IMR-90 (cell line): ENCODE measurements around the gene SLC27A2. TPM values are rescaled to one million over a fixed set of nuclear protein-coding genes. Genes with fewer than 3 reads are reported as not detected.

ENCODE experiments used
- ATAC-seq: fragments of 200-7000 bp; cut with Tn5 transposase; 2 replicates; pipeline ENCODE4 v1.9.1; 2020; ENCODE audit warnings: low read depth, mild to moderate bottlenecking, moderate library complexity
- BruUV-seq: library from RNA; stranded (reverse); fragments of 400-500 nt; replicated peaks from 2 replicates; lab custom pipeline; 2021; lab: Mats Ljungman, UMichigan
- CTCF ChIA-PET: fragments of 300-600 bp; formaldehyde crosslinking; extraction: SDS; loops from one replicate; lab custom pipeline; 2021; ENCODE audit warnings: antibody characterized with exemption; lab: Yijun Ruan, JAX
- POLR2A ChIA-PET: fragments of 300-600 bp; sonication (Branson Sonifier 250); formaldehyde crosslinking; loops from one replicate; lab custom pipeline; 2022; ENCODE audit warnings: antibody characterized with exemption; ENCODE audit not compliant: unreplicated experiment; lab: Charles Lee
- DNase-seq: peaks from one replicate; pipeline ENCODE4 v3.0.0; 2013
- H2AFZ ChIP-seq: replicated peaks from 2 replicates; pipeline ENCODE3; 2013; ENCODE audit warnings: low read length, mild to moderate bottlenecking; ENCODE audit not compliant: poor library complexity
- H2AK5ac ChIP-seq: 2 replicates; pipeline ENCODE4 v1.6.1; 2013; ENCODE audit warnings: low read depth, low read length, inconsistent platforms
- H2AK9ac ChIP-seq: replicated peaks from 2 replicates; pipeline ENCODE3; 2013; ENCODE audit warnings: mild to moderate bottlenecking, low read depth, low read length, moderate library complexity; ENCODE audit not compliant: poor library complexity
- H2BK120ac ChIP-seq: 2 replicates; pipeline ENCODE4 v1.6.1; 2013; ENCODE audit warnings: low read depth, low read length, inconsistent platforms
- H2BK15ac ChIP-seq: 3 replicates; pipeline ENCODE4 v1.6.1; 2013; ENCODE audit warnings: low read depth, low read length, inconsistent platforms
- H2BK20ac ChIP-seq: 2 replicates; pipeline ENCODE4 v1.6.1; 2013; ENCODE audit warnings: low read depth, mild to moderate bottlenecking, inconsistent platforms, low read length, moderate library complexity
- H2BK5ac ChIP-seq: 2 replicates; pipeline ENCODE4 v1.6.1; 2013; ENCODE audit warnings: mild to moderate bottlenecking, low read depth, low read length, inconsistent platforms; ENCODE audit not compliant: poor library complexity, severe bottlenecking
- H3K14ac ChIP-seq: replicated peaks from 2 replicates; pipeline ENCODE4 v1.6.1; 2013; ENCODE audit warnings: low read depth, low read length, inconsistent platforms
- H3K18ac ChIP-seq: 2 replicates; pipeline ENCODE4 v1.6.1; 2013; ENCODE audit warnings: low read depth, low read length, control low read depth
- H3K23ac ChIP-seq: 2 replicates; pipeline ENCODE4 v1.6.1; 2013; ENCODE audit warnings: low read depth, low read length, inconsistent platforms
- H3K27ac ChIP-seq: 2 replicates; pipeline ENCODE4 v1.5.1; 2013; ENCODE audit warnings: mild to moderate bottlenecking, control low read depth, low read length; ENCODE audit not compliant: insufficient read depth
- H3K27me3 ChIP-seq: 2 replicates; pipeline ENCODE4 v1.6.1; 2013; ENCODE audit warnings: low read length; ENCODE audit not compliant: control insufficient read depth, insufficient read depth
- H3K36me3 ChIP-seq: 2 replicates; pipeline ENCODE4 v1.6.1; 2013; ENCODE audit warnings: low read length, mixed read lengths; ENCODE audit not compliant: control insufficient read depth, insufficient read depth
- H3K4ac ChIP-seq: 2 replicates; pipeline ENCODE4 v1.6.1; 2013; ENCODE audit warnings: low read depth, low read length, inconsistent platforms
- H3K4me1 ChIP-seq: 2 replicates; pipeline ENCODE4 v1.6.1; 2013; ENCODE audit warnings: low read length, mixed read lengths; ENCODE audit not compliant: control insufficient read depth, insufficient read depth
- H3K4me2 ChIP-seq: 2 replicates; pipeline ENCODE4 v1.6.1; 2013; ENCODE audit warnings: low read depth, mild to moderate bottlenecking, control low read depth, low read length, moderate library complexity
- H3K4me3 ChIP-seq: 2 replicates; pipeline ENCODE4 v1.5.1; 2013; ENCODE audit warnings: low read depth, mild to moderate bottlenecking, control low read depth, low read length, moderate library complexity; ENCODE audit not compliant: insufficient read depth
- H3K56ac ChIP-seq: 2 replicates; pipeline ENCODE4 v1.6.1; 2013; ENCODE audit warnings: low read length, inconsistent platforms; ENCODE audit not compliant: insufficient read depth; ENCODE audit errors: extremely low read depth
- H3K79me1 ChIP-seq, 2 experiments: 2 replicates each; pipeline ENCODE4 v1.6.1; 2013; ENCODE audit warnings: low read length in 2 of 2, inconsistent platforms in 1 of 2, low read depth in 1 of 2
- H3K9ac ChIP-seq: 2 replicates; pipeline ENCODE4 v1.6.1; 2013; ENCODE audit warnings: low read depth, low read length, control low read depth
- H3K9me1 ChIP-seq: 2 replicates; pipeline ENCODE4 v1.6.1; 2013; ENCODE audit warnings: low read length, inconsistent platforms; ENCODE audit not compliant: insufficient read depth
- H3K9me3 ChIP-seq: 2 replicates; pipeline ENCODE4 v1.6.1; 2013; ENCODE audit warnings: low read length; ENCODE audit not compliant: control insufficient read depth, insufficient read depth
- H4K20me1 ChIP-seq: 2 replicates; pipeline ENCODE4 v1.6.1; 2013; ENCODE audit warnings: low read length, inconsistent platforms; ENCODE audit not compliant: insufficient read depth
- H4K5ac ChIP-seq: 2 replicates; pipeline ENCODE4 v1.6.1; 2013; ENCODE audit warnings: mild to moderate bottlenecking, low read depth, low read length, control low read depth
- H4K8ac ChIP-seq, 2 experiments: 2 replicates each; pipeline ENCODE4 v1.6.1; 2013; ENCODE audit warnings: low read depth in 2 of 2, low read length in 2 of 2, control low read depth in 1 of 2, inconsistent platforms in 1 of 2
- H4K91ac ChIP-seq: 2 replicates; pipeline ENCODE4 v1.6.1; 2013; ENCODE audit warnings: low read depth, low read length, inconsistent platforms; ENCODE audit not compliant: insufficient read depth
- BHLHE40 ChIP-seq: fragments of 150-350 bp; IDR thresholded peaks from 2 replicates; pipeline ENCODE4 v1.6.1; 2016; ENCODE audit warnings: mild to moderate bottlenecking, low read depth, low read length
- CHD1 ChIP-seq: IDR thresholded peaks from 2 replicates; pipeline ENCODE4 v1.6.1; 2012; ENCODE audit warnings: low read depth, low read length, improper control_type of control experiment
- ELK1 ChIP-seq: fragments of 150-350 bp; IDR thresholded peaks from 2 replicates; pipeline ENCODE4 v1.6.1; 2016; ENCODE audit warnings: low read depth, mild to moderate bottlenecking, low read length, moderate library complexity, borderline replicate concordance
- FOS ChIP-seq: fragments of 150-350 bp; IDR thresholded peaks from 2 replicates; pipeline ENCODE4 v1.6.1; 2016; ENCODE audit warnings: low read depth, low read length
- MAFK ChIP-seq: IDR thresholded peaks from 2 replicates; pipeline ENCODE4 v1.6.1; 2012; ENCODE audit warnings: low read depth, low read length, improper control_type of control experiment
- MAZ ChIP-seq: IDR thresholded peaks from 2 replicates; pipeline ENCODE4 v1.6.1; 2012; ENCODE audit warnings: low read depth, mild to moderate bottlenecking, low read length, improper control_type of control experiment, moderate library complexity, borderline replicate concordance
- MXI1 ChIP-seq: IDR thresholded peaks from 2 replicates; pipeline ENCODE4 v1.6.1; 2012; ENCODE audit warnings: low read depth, mild to moderate bottlenecking, low read length, moderate library complexity, borderline replicate concordance
- NFE2L2 ChIP-seq: fragments of 150-350 bp; IDR thresholded peaks from 2 replicates; pipeline ENCODE4 v1.6.1; 2016; ENCODE audit warnings: low read depth, mild to moderate bottlenecking, low read length
- POLR2A ChIP-seq: IDR thresholded peaks from 2 replicates; pipeline ENCODE4 v1.6.1; 2012; ENCODE audit warnings: mild to moderate bottlenecking, low read depth, low read length
- RAD21 ChIP-seq: IDR thresholded peaks from 2 replicates; pipeline ENCODE4 v1.6.1; 2012; ENCODE audit warnings: low read length, improper control_type of control experiment
- RCOR1 ChIP-seq: IDR thresholded peaks from 2 replicates; pipeline ENCODE4 v1.6.1; 2012; ENCODE audit warnings: mild to moderate bottlenecking, low read length, improper control_type of control experiment; ENCODE audit not compliant: insufficient replicate concordance
- RFX5 ChIP-seq: IDR thresholded peaks from 2 replicates; pipeline ENCODE4 v1.8.0; 2012; ENCODE audit warnings: low read depth, mild to moderate bottlenecking, low read length, moderate library complexity
- SMC3 ChIP-seq: fragments of 150-350 bp; IDR thresholded peaks from 2 replicates; pipeline ENCODE4 v1.6.1; 2016; ENCODE audit warnings: low read depth, mild to moderate bottlenecking, antibody characterized with exemption, low read length, moderate library complexity
- USF2 ChIP-seq: fragments of 150-350 bp; IDR thresholded peaks from 2 replicates; pipeline ENCODE4 v1.6.1; 2017; ENCODE audit warnings: mild to moderate bottlenecking, antibody characterized with exemption, low read length, low read depth
- WGBS, 2 experiments: methylation state at CpG; one replicate each; pipeline versions ENCODE4 v1.1.5 to v1.1.7; 2013; ENCODE audit warnings: missing lambda C conversion rate in 2 of 2; ENCODE audit not compliant: insufficient read length in 1 of 2; ENCODE audit errors: extremely low coverage in 2 of 2; 5-methylcytosine and 5-hydroxymethylcytosine counted together
- dilution Hi-C: fragments of 300-500 bp; cut with HindIII; formaldehyde crosslinking; loops from one replicate; pipeline ENCODE4 v1.14.3; 2018; ENCODE audit warnings: low sequenced_read_pairs; ENCODE audit not compliant: unreplicated experiment
- in situ Hi-C: fragments of 300-500 bp; cut with MboI; formaldehyde crosslinking; loops from 3 replicates; pipeline ENCODE4 v1.14.3; 2019; ENCODE audit warnings: low sequenced_read_pairs, inconsistent platforms, mixed read lengths
- intact Hi-C: fragments of 100-400 bp; cut with micrococcal nuclease; formaldehyde crosslinking; loops from 2 replicates; pipeline ENCODE4 v1.10.0; 2022
- polyA plus RNA-seq, 3 experiments: library from polyadenylated mRNA; depleted of rRNA; stranded (reverse); fragments of >200 nt; gene quantifications; 2 replicates each; pipeline ENCODE4 v1.2.3, GENCODE V29; 2012; ENCODE audit warnings: low replicate concordance in 1 of 3
- total RNA-seq: library from RNA; depleted of rRNA; stranded (reverse); fragments of >200 nt; gene quantifications from 2 replicates; pipeline ENCODE4 v1.2.3, GENCODE V29; 2012
- TF ChIP-seq, protein P1 (sequence below): conservative IDR thresholded peaks from 2 replicates; pipeline ENCODE4 v1.5.1; 2012; ENCODE audit warnings: mild to moderate bottlenecking, low read depth, low read length, improper control_type of control experiment

Gene SLC27A2
- total and polyA plus RNA-seq, 2 of the 4 experiments (the other 2 are of a cell fraction) = under 0.01 TPM; not detected in 1

DNA sequence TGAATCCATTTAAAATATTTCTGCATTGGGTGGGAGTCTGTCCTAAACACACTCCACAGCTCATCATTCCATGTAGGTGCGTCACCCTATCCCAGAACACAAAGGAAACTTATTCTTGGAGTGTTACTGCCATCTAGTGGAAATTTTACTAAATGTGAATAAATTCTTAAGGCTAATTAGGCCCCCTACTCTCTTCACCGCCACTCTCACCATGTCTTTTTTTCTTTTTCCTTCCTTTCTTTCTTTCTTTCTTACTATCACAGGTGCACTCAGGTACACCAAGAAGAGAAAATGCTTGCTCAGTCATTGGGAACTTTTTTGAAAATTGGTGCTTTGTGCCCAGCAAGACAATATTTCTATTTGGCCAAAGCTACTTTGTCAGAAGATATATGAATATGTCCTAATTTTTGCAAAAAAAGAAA is 36.5 kb upstream of the SLC27A2 start:
- in situ Hi-C loops = loop anchor here (5.0 to 25.0 kb wide), 5 partner anchors 162 to 1781 kb away; partner anchors contain the start of gene FGF7
- ChIA-PET CTCF (interaction anchor here (0.6 to 1.7 kb wide), 7 partner anchors 11 to 1179 kb away, joined by 3 to 4 read pairs (median 4); no protein-coding TSS in a partner anchor), POLR2A (no interaction called here)
- Histone ChIP-seq H4K8ac (peak overlapping the region in 1 of 2 experiments; percentile 84; a peak in 2 of 4 replicates), H4K20me1 (no peaks in the 10 kb centered on the region), H2AFZ (no peak overlapping the region), H4K91ac (peak overlapping the region; percentile 74; the same call in 1 of the 2 replicates), H3K4ac (no peak overlapping the region), H3K79me1 (no peaks in the 10 kb centered on the region), H3K23ac (no peak overlapping the region), H2AK5ac (no peak overlapping the region), H2BK5ac (peak overlapping the region; percentile 86), H2BK15ac (0 out of 3 replicates have a peak overlapping the region, but pooled peaks have one; percentile 55), H2BK120ac (peak overlapping the region; percentile 78), H3K27ac (peak overlapping the region; percentile 44), H2AK9ac (no peak overlapping the region), H4K5ac (peak overlapping the region; percentile 72; the same call in 1 of the 2 replicates), H3K36me3 (no peaks in the 10 kb centered on the region), H3K27me3 (no peaks in the 10 kb centered on the region), H3K56ac (no peak overlapping the region), H3K9me1 (peaks cover 5% of the 10 kb centered on the region; the same call in 1 of the 2 replicates), H3K9me3 (no peaks in the 10 kb centered on the region), H3K18ac (peak overlapping the region; percentile 74), H3K4me2 (peak overlapping the region; percentile 51; the same call in 1 of the 2 replicates), H2BK20ac (peak overlapping the region; percentile 77; the same call in 1 of the 2 replicates), H3K9ac (peak overlapping the region; percentile 67; the same call in 1 of the 2 replicates), H3K4me3 (no peak overlapping the region), H3K4me1 (no peaks in the 10 kb centered on the region; the same call in 1 of the 2 replicates), H3K14ac (no peak overlapping the region)
- dilution Hi-C loops = no loop called here
- ATAC-seq = peak; percentile 86
- no TSS peak for BruUV-seq
- peak; percentile 88 for DNase-seq
- intact Hi-C loops = loop anchor here (1.0 to 10.0 kb wide), 4 partner anchors 271 to 1501 kb away; partner anchors contain the start of gene FBN1
- no CpG with 5 or more reads among the region's 2 CpGs for WGBS, 2 experiments
- no peak for TF ChIP-seq ELK1
- TF ChIP-seq MAZ = no peak
- TF ChIP-seq RAD21 = peak; percentile 83
- TF ChIP-seq FOS = peak; percentile 50; the same call in 1 of the 2 replicates
- TF ChIP-seq RCOR1 = no peak
- TF ChIP-seq MXI1 = no peak
- TF ChIP-seq NFE2L2 = no peak
- no peak for TF ChIP-seq BHLHE40
- TF ChIP-seq USF2 = no peak
- no peak for TF ChIP-seq POLR2A
- TF ChIP-seq, protein P1, sequence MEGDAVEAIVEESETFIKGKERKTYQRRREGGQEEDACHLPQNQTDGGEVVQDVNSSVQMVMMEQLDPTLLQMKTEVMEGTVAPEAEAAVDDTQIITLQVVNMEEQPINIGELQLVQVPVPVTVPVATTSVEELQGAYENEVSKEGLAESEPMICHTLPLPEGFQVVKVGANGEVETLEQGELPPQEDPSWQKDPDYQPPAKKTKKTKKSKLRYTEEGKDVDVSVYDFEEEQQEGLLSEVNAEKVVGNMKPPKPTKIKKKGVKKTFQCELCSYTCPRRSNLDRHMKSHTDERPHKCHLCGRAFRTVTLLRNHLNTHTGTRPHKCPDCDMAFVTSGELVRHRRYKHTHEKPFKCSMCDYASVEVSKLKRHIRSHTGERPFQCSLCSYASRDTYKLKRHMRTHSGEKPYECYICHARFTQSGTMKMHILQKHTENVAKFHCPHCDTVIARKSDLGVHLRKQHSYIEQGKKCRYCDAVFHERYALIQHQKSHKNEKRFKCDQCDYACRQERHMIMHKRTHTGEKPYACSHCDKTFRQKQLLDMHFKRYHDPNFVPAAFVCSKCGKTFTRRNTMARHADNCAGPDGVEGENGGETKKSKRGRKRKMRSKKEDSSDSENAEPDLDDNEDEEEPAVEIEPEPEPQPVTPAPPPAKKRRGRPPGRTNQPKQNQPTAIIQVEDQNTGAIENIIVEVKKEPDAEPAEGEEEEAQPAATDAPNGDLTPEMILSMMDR = peak; percentile 60
- no peak for TF ChIP-seq RFX5
- no peak for TF ChIP-seq CHD1
- TF ChIP-seq SMC3 = peak; percentile 58
- TF ChIP-seq MAFK = no peak
